HG03103 (cell line): ENCODE results near the gene PKP4.

ENCODE experiments used
- ATAC-seq: cut with Tn5 transposase; IDR thresholded peaks from one replicate; pipeline ENCODE4 v1.9.1; 2021; ENCODE audit warnings: low read depth; ENCODE audit not compliant: unreplicated experiment

PKP4 gene

GRCh38 chr2:158495175-158495574 is 38.4 kb downstream of the PKP4 start:
- no peak for ATAC-seq

- no peak for ATAC-seq
Measured at GRCh38 chr2:158496986-158497385, 40.2 kb downstream of the PKP4 start.

- ATAC-seq: no peak
Measured at GRCh38 chr2:158497486-158497885, 40.7 kb downstream of the PKP4 start.

GRCh38 chr2:158498043-158498748 is 41.4 kb downstream of the PKP4 start:
- no peak for ATAC-seq

GRCh38 chr2:158498749-158499136 is 42.0 kb downstream of the PKP4 start:
- no peak for ATAC-seq

GRCh38 chr2:158499383-158499782 is 42.6 kb downstream of the PKP4 start:
- no peak for ATAC-seq

GRCh38 chr2:158500333-158500732 is 43.6 kb downstream of the PKP4 start:
- no peak for ATAC-seq

GRCh38 chr2:158501301-158501700 is 44.5 kb downstream of the PKP4 start:
- ATAC-seq: no peak

GRCh38 chr2:158502974-158503373 is 46.2 kb downstream of the PKP4 start:
- ATAC-seq: no peak

GRCh38 chr2:158504088-158504487 is 47.3 kb downstream of the PKP4 start:
- no peak for ATAC-seq

- ATAC-seq: no peak
Measured at GRCh38 chr2:158505448-158505934, 48.7 kb downstream of the PKP4 start.

GRCh38 chr2:158507141-158507540 is 50.4 kb downstream of the PKP4 start:
- peak; percentile 79 for ATAC-seq

- no peak for ATAC-seq
Measured at GRCh38 chr2:158507679-158508078, 50.9 kb downstream of the PKP4 start.

GRCh38 chr2:158509928-158510797 is 53.4 kb downstream of the PKP4 start:
- no peak for ATAC-seq

GRCh38 chr2:158510887-158511286 is 54.1 kb downstream of the PKP4 start:
- ATAC-seq: no peak

- ATAC-seq: no peak
Measured at GRCh38 chr2:158511706-158512105, 55.0 kb downstream of the PKP4 start.

GRCh38 chr2:158512323-158512722 is 55.6 kb downstream of the PKP4 start:
- ATAC-seq: no peak

- ATAC-seq: no peak
Measured at GRCh38 chr2:158513841-158514240, 57.1 kb downstream of the PKP4 start.

GRCh38 chr2:158518084-158518483 is 61.3 kb downstream of the PKP4 start:
- ATAC-seq: no peak

GRCh38 chr2:158519481-158519880 is 62.7 kb downstream of the PKP4 start:
- ATAC-seq: no peak

GRCh38 chr2:158529379-158530259 is 72.9 kb downstream of the PKP4 start:
- ATAC-seq: no peak
